HG03571 (cell line): Measurements from ENCODE around the gene ZFP57.
"Not testable (repeated sequence)": the region's sequence is repeated elsewhere in the genome, so short reads cannot be mapped to it uniquely, and the experiment has no call there.

Source experiments
- ATAC-seq: cut with Tn5 transposase; IDR thresholded peaks from one replicate; pipeline ENCODE4 v1.9.1; 2021; ENCODE audit not compliant: unreplicated experiment

The ZFP57 gene

GRCh38 chr6:29696147-29697125 lies 15.5 kb upstream of the ZFP57 start:
- no peak for ATAC-seq

- ATAC-seq, result no peak
These were observed 13.7 kb upstream of the ZFP57 start for GRCh38 chr6:29694637-29695036.

GRCh38 chr6:29685718-29686326 lies 4.9 kb upstream of the ZFP57 start:
- ATAC-seq, result no peak

GRCh38 chr6:29681811-29682210 lies 859 bp upstream of the ZFP57 start:
- no peak for ATAC-seq

GRCh38 chr6:29680416-29680815 lies 536 bp downstream of the ZFP57 start:
- no peak for ATAC-seq

- ATAC-seq, result no peak
These were observed 990 bp downstream of the ZFP57 start for GRCh38 chr6:29679962-29680361.

- ATAC-seq, result no peak
These were observed 2.8 kb downstream of the ZFP57 start for GRCh38 chr6:29678114-29678513.

GRCh38 chr6:29676981-29677601 lies 3.9 kb downstream of the ZFP57 start:
- ATAC-seq, result no peak

- ATAC-seq, result no peak
These were observed 5.4 kb downstream of the ZFP57 start for GRCh38 chr6:29675561-29675960.

- ATAC-seq, result no peak
These were observed 6.9 kb downstream of the ZFP57 start for GRCh38 chr6:29674008-29674407.

GRCh38 chr6:29673161-29673560 lies 7.8 kb downstream of the ZFP57 start:
- ATAC-seq, result no peak

- not testable (repeated sequence) for ATAC-seq
These were observed 8.8 kb downstream of the ZFP57 start for GRCh38 chr6:29672116-29672515.

GRCh38 chr6:29671026-29671425 lies 9.9 kb downstream of the ZFP57 start:
- no peak for ATAC-seq

GRCh38 chr6:29667158-29667557 lies 13.8 kb downstream of the ZFP57 start:
- ATAC-seq, result no peak

GRCh38 chr6:29666826-29667130 lies 14.2 kb downstream of the ZFP57 start:
- ATAC-seq, result no peak

GRCh38 chr6:29665942-29666825 lies 14.8 kb downstream of the ZFP57 start:
- ATAC-seq, result no peak

- ATAC-seq, result no peak
These were observed 17.5 kb downstream of the ZFP57 start for GRCh38 chr6:29663300-29664042.

- ATAC-seq, result not testable (repeated sequence)
These were observed 19.3 kb downstream of the ZFP57 start for GRCh38 chr6:29661502-29662141.

- no peak for ATAC-seq
These were observed 19.9 kb downstream of the ZFP57 start for GRCh38 chr6:29661071-29661470.

GRCh38 chr6:29656798-29657197 lies 24.2 kb downstream of the ZFP57 start, which contains the start of gene MOG:
TSS of gene MOG (plus strand) at chr6:29657092. CDS start at chr6:29657210, 118 bp downstream.
- no peak for ATAC-seq
